GM10847 (cell line): Measurements from ENCODE around the gene TCERG1L.

ENCODE experiments used
- POLR2A ChIP-seq: IDR thresholded peaks from 2 replicates; pipeline ENCODE4 v1.6.1; 2011; ENCODE audit not compliant: insufficient read length; ENCODE audit errors: extremely low read depth

The TCERG1L gene

GRCh38 chr10:131086511-131086910 lies 225.0 kb downstream of the TCERG1L start:
- no peak for TF ChIP-seq POLR2A

GRCh38 chr10:131086094-131086493 lies 225.4 kb downstream of the TCERG1L start:
- no peak for TF ChIP-seq POLR2A

GRCh38 chr10:131085091-131085860 lies 226.2 kb downstream of the TCERG1L start:
- no peak for TF ChIP-seq POLR2A

GRCh38 chr10:131084791-131085090 lies 226.8 kb downstream of the TCERG1L start:
- TF ChIP-seq POLR2A, result no peak

GRCh38 chr10:131083915-131084790 lies 227.4 kb downstream of the TCERG1L start:
- no peak for TF ChIP-seq POLR2A

- no peak for TF ChIP-seq POLR2A
These were observed 228.5 kb downstream of the TCERG1L start for GRCh38 chr10:131082991-131083481.

GRCh38 chr10:131082201-131082850 lies 229.2 kb downstream of the TCERG1L start:
- no peak for TF ChIP-seq POLR2A

GRCh38 chr10:131081786-131082185 lies 229.7 kb downstream of the TCERG1L start:
- TF ChIP-seq POLR2A, result no peak

GRCh38 chr10:131081376-131081775 lies 230.1 kb downstream of the TCERG1L start:
- no peak for TF ChIP-seq POLR2A

- TF ChIP-seq POLR2A, result no peak
These were observed 230.9 kb downstream of the TCERG1L start for GRCh38 chr10:131080571-131080970.

GRCh38 chr10:131079314-131079713 lies 232.2 kb downstream of the TCERG1L start:
- TF ChIP-seq POLR2A, result no peak

GRCh38 chr10:131078131-131078881 lies 233.2 kb downstream of the TCERG1L start:
- no peak for TF ChIP-seq POLR2A

GRCh38 chr10:131077724-131078123 lies 233.8 kb downstream of the TCERG1L start:
- no peak for TF ChIP-seq POLR2A

- no peak for TF ChIP-seq POLR2A
These were observed 234.5 kb downstream of the TCERG1L start for GRCh38 chr10:131077031-131077430.

GRCh38 chr10:131076356-131076755 lies 235.2 kb downstream of the TCERG1L start:
- no peak for TF ChIP-seq POLR2A

GRCh38 chr10:131075218-131075770 lies 236.2 kb downstream of the TCERG1L start:
- no peak for TF ChIP-seq POLR2A
